IMR-90 (cell line): ENCODE results near the gene PPP6R3. TPM values are rescaled to one million over a fixed set of nuclear protein-coding genes. Genes with fewer than 3 reads are reported as not detected.

Experiments used
- ATAC-seq: fragments of 200-7000 bp; cut with Tn5 transposase; 2 replicates; pipeline ENCODE4 v1.9.1; 2020; ENCODE audit warnings: low read depth, mild to moderate bottlenecking, moderate library complexity
- BruUV-seq: library from RNA; stranded (reverse); fragments of 400-500 nt; replicated peaks from 2 replicates; lab custom pipeline; 2021; lab: Mats Ljungman, UMichigan
- CTCF ChIA-PET: fragments of 300-600 bp; formaldehyde crosslinking; extraction: SDS; loops from one replicate; lab custom pipeline; 2021; ENCODE audit warnings: antibody characterized with exemption; lab: Yijun Ruan, JAX
- POLR2A ChIA-PET: fragments of 300-600 bp; sonication (Branson Sonifier 250); formaldehyde crosslinking; loops from one replicate; lab custom pipeline; 2022; ENCODE audit warnings: antibody characterized with exemption; ENCODE audit not compliant: unreplicated experiment; lab: Charles Lee
- DNase-seq: peaks from one replicate; pipeline ENCODE4 v3.0.0; 2013
- H2AFZ ChIP-seq: replicated peaks from 2 replicates; pipeline ENCODE3; 2013; ENCODE audit warnings: low read length, mild to moderate bottlenecking; ENCODE audit not compliant: poor library complexity
- H2AK5ac ChIP-seq: 2 replicates; pipeline ENCODE4 v1.6.1; 2013; ENCODE audit warnings: low read depth, low read length, inconsistent platforms
- H2AK9ac ChIP-seq: replicated peaks from 2 replicates; pipeline ENCODE3; 2013; ENCODE audit warnings: mild to moderate bottlenecking, low read depth, low read length, moderate library complexity; ENCODE audit not compliant: poor library complexity
- H2BK120ac ChIP-seq: 2 replicates; pipeline ENCODE4 v1.6.1; 2013; ENCODE audit warnings: low read depth, low read length, inconsistent platforms
- H2BK15ac ChIP-seq: 3 replicates; pipeline ENCODE4 v1.6.1; 2013; ENCODE audit warnings: low read depth, low read length, inconsistent platforms
- H2BK20ac ChIP-seq: 2 replicates; pipeline ENCODE4 v1.6.1; 2013; ENCODE audit warnings: low read depth, mild to moderate bottlenecking, inconsistent platforms, low read length, moderate library complexity
- H2BK5ac ChIP-seq: 2 replicates; pipeline ENCODE4 v1.6.1; 2013; ENCODE audit warnings: mild to moderate bottlenecking, low read depth, low read length, inconsistent platforms; ENCODE audit not compliant: poor library complexity, severe bottlenecking
- H3K14ac ChIP-seq: replicated peaks from 2 replicates; pipeline ENCODE4 v1.6.1; 2013; ENCODE audit warnings: low read depth, low read length, inconsistent platforms
- H3K18ac ChIP-seq: 2 replicates; pipeline ENCODE4 v1.6.1; 2013; ENCODE audit warnings: low read depth, low read length, control low read depth
- H3K23ac ChIP-seq: 2 replicates; pipeline ENCODE4 v1.6.1; 2013; ENCODE audit warnings: low read depth, low read length, inconsistent platforms
- H3K27ac ChIP-seq: 2 replicates; pipeline ENCODE4 v1.5.1; 2013; ENCODE audit warnings: mild to moderate bottlenecking, control low read depth, low read length; ENCODE audit not compliant: insufficient read depth
- H3K27me3 ChIP-seq: 2 replicates; pipeline ENCODE4 v1.6.1; 2013; ENCODE audit warnings: low read length; ENCODE audit not compliant: control insufficient read depth, insufficient read depth
- H3K36me3 ChIP-seq: 2 replicates; pipeline ENCODE4 v1.6.1; 2013; ENCODE audit warnings: low read length, mixed read lengths; ENCODE audit not compliant: control insufficient read depth, insufficient read depth
- H3K4ac ChIP-seq: 2 replicates; pipeline ENCODE4 v1.6.1; 2013; ENCODE audit warnings: low read depth, low read length, inconsistent platforms
- H3K4me1 ChIP-seq: 2 replicates; pipeline ENCODE4 v1.6.1; 2013; ENCODE audit warnings: low read length, mixed read lengths; ENCODE audit not compliant: control insufficient read depth, insufficient read depth
- H3K4me2 ChIP-seq: 2 replicates; pipeline ENCODE4 v1.6.1; 2013; ENCODE audit warnings: low read depth, mild to moderate bottlenecking, control low read depth, low read length, moderate library complexity
- H3K4me3 ChIP-seq: 2 replicates; pipeline ENCODE4 v1.5.1; 2013; ENCODE audit warnings: low read depth, mild to moderate bottlenecking, control low read depth, low read length, moderate library complexity; ENCODE audit not compliant: insufficient read depth
- H3K56ac ChIP-seq: 2 replicates; pipeline ENCODE4 v1.6.1; 2013; ENCODE audit warnings: low read length, inconsistent platforms; ENCODE audit not compliant: insufficient read depth; ENCODE audit errors: extremely low read depth
- H3K79me1 ChIP-seq, 2 experiments: 2 replicates each; pipeline ENCODE4 v1.6.1; 2013; ENCODE audit warnings: low read length in 2 of 2, inconsistent platforms in 1 of 2, low read depth in 1 of 2
- H3K9ac ChIP-seq: 2 replicates; pipeline ENCODE4 v1.6.1; 2013; ENCODE audit warnings: low read depth, low read length, control low read depth
- H3K9me1 ChIP-seq: 2 replicates; pipeline ENCODE4 v1.6.1; 2013; ENCODE audit warnings: low read length, inconsistent platforms; ENCODE audit not compliant: insufficient read depth
- H3K9me3 ChIP-seq: 2 replicates; pipeline ENCODE4 v1.6.1; 2013; ENCODE audit warnings: low read length; ENCODE audit not compliant: control insufficient read depth, insufficient read depth
- H4K20me1 ChIP-seq: 2 replicates; pipeline ENCODE4 v1.6.1; 2013; ENCODE audit warnings: low read length, inconsistent platforms; ENCODE audit not compliant: insufficient read depth
- H4K5ac ChIP-seq: 2 replicates; pipeline ENCODE4 v1.6.1; 2013; ENCODE audit warnings: mild to moderate bottlenecking, low read depth, low read length, control low read depth
- H4K8ac ChIP-seq, 2 experiments: 2 replicates each; pipeline ENCODE4 v1.6.1; 2013; ENCODE audit warnings: low read depth in 2 of 2, low read length in 2 of 2, control low read depth in 1 of 2, inconsistent platforms in 1 of 2
- H4K91ac ChIP-seq: 2 replicates; pipeline ENCODE4 v1.6.1; 2013; ENCODE audit warnings: low read depth, low read length, inconsistent platforms; ENCODE audit not compliant: insufficient read depth
- CEBPB ChIP-seq: IDR thresholded peaks from 2 replicates; pipeline ENCODE4 v1.6.1; 2012; ENCODE audit warnings: low read depth, low read length, improper control_type of control experiment
- MXI1 ChIP-seq: IDR thresholded peaks from 2 replicates; pipeline ENCODE4 v1.6.1; 2012; ENCODE audit warnings: low read depth, mild to moderate bottlenecking, low read length, moderate library complexity, borderline replicate concordance
- NFE2L2 ChIP-seq: fragments of 150-350 bp; IDR thresholded peaks from 2 replicates; pipeline ENCODE4 v1.6.1; 2016; ENCODE audit warnings: low read depth, mild to moderate bottlenecking, low read length
- WGBS, 2 experiments: methylation state at CpG; one replicate each; pipeline versions ENCODE4 v1.1.5 to v1.1.7; 2013; ENCODE audit warnings: missing lambda C conversion rate in 2 of 2; ENCODE audit not compliant: insufficient read length in 1 of 2; ENCODE audit errors: extremely low coverage in 2 of 2; 5-methylcytosine and 5-hydroxymethylcytosine counted together
- dilution Hi-C: fragments of 300-500 bp; cut with HindIII; formaldehyde crosslinking; loops from one replicate; pipeline ENCODE4 v1.14.3; 2018; ENCODE audit warnings: low sequenced_read_pairs; ENCODE audit not compliant: unreplicated experiment
- in situ Hi-C: fragments of 300-500 bp; cut with MboI; formaldehyde crosslinking; loops from 3 replicates; pipeline ENCODE4 v1.14.3; 2019; ENCODE audit warnings: low sequenced_read_pairs, inconsistent platforms, mixed read lengths
- intact Hi-C: fragments of 100-400 bp; cut with micrococcal nuclease; formaldehyde crosslinking; loops from 2 replicates; pipeline ENCODE4 v1.10.0; 2022
- polyA plus RNA-seq, 3 experiments: library from polyadenylated mRNA; depleted of rRNA; stranded (reverse); fragments of >200 nt; gene quantifications; 2 replicates each; pipeline ENCODE4 v1.2.3, GENCODE V29; 2012; ENCODE audit warnings: low replicate concordance in 1 of 3
- total RNA-seq: library from RNA; depleted of rRNA; stranded (reverse); fragments of >200 nt; gene quantifications from 2 replicates; pipeline ENCODE4 v1.2.3, GENCODE V29; 2012
- TF ChIP-seq, protein P1 (sequence below): fragments of 150-350 bp; IDR thresholded peaks from 2 replicates; pipeline ENCODE4 v1.6.1; 2017; ENCODE audit warnings: mild to moderate bottlenecking, antibody characterized with exemption, low read length, low read depth

PPP6R3 gene
- total and polyA plus RNA-seq, 2 of the 4 experiments (the other 2 are of a cell fraction), result 29.0 to 123 TPM

DNA sequence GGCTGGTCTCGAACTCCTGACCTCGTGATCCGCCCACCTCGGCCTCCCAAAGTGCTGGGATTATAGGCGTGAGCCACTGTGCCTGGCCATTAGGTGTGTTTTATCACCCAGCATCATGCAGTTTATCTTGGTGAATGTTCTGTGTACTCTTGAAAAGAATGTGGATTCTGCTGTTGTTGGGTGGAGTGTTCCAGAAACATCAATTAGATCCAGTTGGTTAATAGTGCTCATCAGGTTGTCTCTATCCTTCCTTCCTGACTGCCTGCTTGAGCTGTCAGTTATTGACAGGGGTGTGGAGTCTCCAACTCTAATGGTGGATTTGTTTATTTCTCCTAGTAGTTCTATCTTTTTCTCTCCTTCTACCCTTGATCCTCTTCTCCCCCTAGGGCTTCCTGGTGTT, 30.2 kb upstream of the PPP6R3 start:
- H2AK9ac ChIP-seq, result no peak overlapping the region
- no peak overlapping the region for H3K56ac ChIP-seq
- no peaks in the 10 kb centered on the region for H3K27me3 ChIP-seq
- no peak overlapping the region for H3K14ac ChIP-seq
- DNase-seq (no peak), ATAC-seq (no peak)
- H3K4ac ChIP-seq, result no peak overlapping the region
- no TSS peak for BruUV-seq
- no peak overlapping the region for H2BK15ac ChIP-seq
- no peak overlapping the region for H4K8ac ChIP-seq
- H2BK120ac ChIP-seq, result no peak overlapping the region
- no peak overlapping the region for H3K27ac ChIP-seq
- no peak overlapping the region for H2BK5ac ChIP-seq
- dilution Hi-C loops, result no loop called here
- no peak overlapping the region for H3K4me3 ChIP-seq
- peaks cover 14% of the 10 kb centered on the region for H3K9me3 ChIP-seq
- CTCF ChIA-PET, result no interaction called here
- no peak overlapping the region for H2AK5ac ChIP-seq
- no CpG with 5 or more reads among the region's 5 CpGs for WGBS, 2 experiments
- no peak overlapping the region for H3K9ac ChIP-seq
- H3K23ac ChIP-seq, result no peak overlapping the region
- H3K9me1 ChIP-seq, result no peaks in the 10 kb centered on the region; the same call in 1 of the 2 replicates
- no peaks in the 10 kb centered on the region for H3K4me1 ChIP-seq
- H4K5ac ChIP-seq, result no peak overlapping the region
- no peaks in the 10 kb centered on the region for H4K20me1 ChIP-seq
- in situ Hi-C loops, result no loop called here
- H2BK20ac ChIP-seq, result no peak overlapping the region
- intact Hi-C loops, result no loop called here
- no peak overlapping the region for H4K91ac ChIP-seq
- peaks cover 64% of the 10 kb centered on the region for H3K36me3 ChIP-seq
- POLR2A ChIA-PET, result no interaction called here
- H3K4me2 ChIP-seq, result no peak overlapping the region
- TF ChIP-seq NFE2L2 (no peak), CEBPB (no peak), MXI1 (no peak)
- TF ChIP-seq, protein P1, sequence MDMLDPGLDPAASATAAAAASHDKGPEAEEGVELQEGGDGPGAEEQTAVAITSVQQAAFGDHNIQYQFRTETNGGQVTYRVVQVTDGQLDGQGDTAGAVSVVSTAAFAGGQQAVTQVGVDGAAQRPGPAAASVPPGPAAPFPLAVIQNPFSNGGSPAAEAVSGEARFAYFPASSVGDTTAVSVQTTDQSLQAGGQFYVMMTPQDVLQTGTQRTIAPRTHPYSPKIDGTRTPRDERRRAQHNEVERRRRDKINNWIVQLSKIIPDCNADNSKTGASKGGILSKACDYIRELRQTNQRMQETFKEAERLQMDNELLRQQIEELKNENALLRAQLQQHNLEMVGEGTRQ, result no peak
- no peak overlapping the region for H2AFZ ChIP-seq
- H3K18ac ChIP-seq, result no peak overlapping the region
- no peaks in the 10 kb centered on the region for H3K79me1 ChIP-seq
